HG03575 (cell line): Measurements from ENCODE around the gene CHST7.
A peak's percentile ranks its signal among the peaks of the same experiment; 100 is the strongest.
"Not testable (repeated sequence)": the region's sequence is repeated elsewhere in the genome, so short reads cannot be mapped to it uniquely, and the experiment has no call there.

Experiments used
- ATAC-seq: cut with Tn5 transposase; IDR thresholded peaks from one replicate; pipeline ENCODE4 v1.9.1; 2021; ENCODE audit not compliant: unreplicated experiment, insufficient number of reproducible peaks, low FRiP score; ENCODE audit errors: extremely low read depth

The CHST7 gene

GRCh38 chrX:46573331-46573891, at the start of gene CHST7:
Gene CHST7, plus strand, starts transcription at chrX:46573765. Its CDS starts 167 bp downstream, at chrX:46573932.
- no peak for ATAC-seq

DNA sequence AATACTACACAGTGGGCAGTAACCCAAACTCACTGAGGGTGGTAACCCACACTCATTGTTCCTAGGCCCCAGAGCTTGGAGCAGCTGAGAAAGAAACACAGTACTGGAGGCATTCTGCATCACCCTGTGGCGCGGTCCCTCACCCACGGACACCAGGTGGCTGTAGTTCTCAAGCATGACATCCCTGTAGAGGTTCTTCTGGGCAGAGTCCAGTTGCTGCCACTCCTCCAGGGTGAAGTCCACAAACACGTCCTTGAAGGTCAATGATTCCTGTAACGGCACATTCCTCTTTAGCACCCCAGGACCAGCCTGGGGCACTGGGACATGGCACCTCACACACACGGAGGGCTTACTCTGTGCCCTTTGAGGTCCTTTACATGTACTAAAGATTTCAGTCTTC, 44.9 kb upstream of the CHST7 start:
- not testable (repeated sequence) for ATAC-seq

- not testable (repeated sequence) for ATAC-seq
Observed at GRCh38 chrX:46529740-46530403, 43.7 kb upstream of the CHST7 start.

DNA sequence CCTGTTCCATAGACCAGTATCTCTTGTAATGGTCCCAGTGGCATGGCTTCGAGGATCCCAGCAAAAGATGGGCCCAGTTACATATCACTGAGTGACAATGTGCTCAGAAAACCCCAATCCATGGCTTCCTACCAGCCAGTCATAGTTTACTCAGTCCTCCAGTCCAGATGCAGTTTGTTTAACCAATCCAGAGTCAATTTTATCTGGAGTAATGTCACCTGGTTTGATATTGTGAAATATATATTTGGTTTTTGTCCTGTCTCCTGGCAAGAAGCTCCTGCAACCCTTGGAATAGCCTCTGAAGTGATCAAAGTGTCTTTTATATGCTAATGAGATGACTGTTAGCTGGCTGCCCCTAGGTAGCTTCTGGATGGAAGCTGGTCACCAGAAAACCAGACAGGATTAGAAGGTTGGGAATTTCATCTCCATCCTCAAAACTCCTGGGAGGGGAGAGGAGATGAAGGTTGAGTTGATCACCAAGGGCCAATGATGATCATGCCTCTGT, 43.1 kb upstream of the CHST7 start:
- not testable (repeated sequence) for ATAC-seq

DNA sequence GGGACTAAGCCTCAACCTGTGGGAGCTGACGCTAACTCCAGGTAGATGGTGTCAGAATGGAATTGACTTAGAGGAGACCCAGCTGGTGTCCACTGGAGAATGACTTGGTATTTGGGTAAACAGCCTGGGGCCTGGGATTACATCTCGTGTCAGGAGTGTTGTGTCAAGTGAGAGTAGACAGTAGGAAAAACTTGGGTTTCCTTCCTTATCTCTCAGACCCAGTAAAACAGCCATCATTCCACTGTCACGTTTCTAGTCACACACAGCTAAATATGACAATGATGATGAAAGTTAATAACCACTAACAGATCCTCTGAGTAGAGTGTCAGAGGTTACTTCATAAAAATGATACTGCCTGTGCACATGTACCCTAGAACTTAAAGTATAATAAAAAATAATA, 42.1 kb upstream of the CHST7 start:
- no peak for ATAC-seq

DNA sequence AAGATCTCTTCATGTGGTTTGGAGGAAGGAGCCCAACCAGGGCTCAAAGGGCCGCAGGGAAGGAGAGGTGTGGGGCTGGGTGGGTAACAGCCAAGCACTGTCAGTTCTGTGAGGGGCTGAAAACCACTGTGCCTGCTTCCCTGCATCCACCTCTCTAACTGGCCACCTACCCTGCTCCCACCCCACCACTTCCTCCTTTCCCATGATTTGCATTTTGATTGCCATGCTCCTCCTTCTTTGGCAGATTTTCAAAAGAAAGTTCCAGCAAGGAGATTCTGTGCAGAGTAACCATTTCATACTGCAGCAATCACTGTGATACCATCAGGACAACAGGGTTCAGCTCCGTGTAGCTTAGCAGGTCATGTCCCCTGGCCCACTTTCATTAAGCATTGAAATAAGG, 30.1 kb upstream of the CHST7 start:
- ATAC-seq: no peak

DNA sequence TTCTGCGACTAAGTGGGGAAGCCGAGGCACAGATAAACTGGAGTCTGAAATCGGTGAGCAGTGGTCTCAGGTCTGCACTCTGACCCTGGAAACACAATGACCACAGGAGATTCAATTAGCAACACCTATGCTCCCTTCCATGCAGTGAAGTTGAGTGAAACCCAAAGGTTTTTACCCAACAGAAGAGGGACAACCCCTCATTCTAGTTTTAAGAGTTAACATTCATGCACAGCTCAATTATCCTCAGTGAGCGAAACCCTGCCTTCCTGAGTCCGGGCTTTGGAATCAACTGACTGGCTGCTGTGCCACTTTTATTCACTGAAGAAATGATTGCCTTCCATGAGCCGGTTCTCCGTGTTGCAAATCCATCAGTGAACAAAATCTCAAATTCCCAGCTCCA, 29.0 kb upstream of the CHST7 start:
- not testable (repeated sequence) for ATAC-seq

DNA sequence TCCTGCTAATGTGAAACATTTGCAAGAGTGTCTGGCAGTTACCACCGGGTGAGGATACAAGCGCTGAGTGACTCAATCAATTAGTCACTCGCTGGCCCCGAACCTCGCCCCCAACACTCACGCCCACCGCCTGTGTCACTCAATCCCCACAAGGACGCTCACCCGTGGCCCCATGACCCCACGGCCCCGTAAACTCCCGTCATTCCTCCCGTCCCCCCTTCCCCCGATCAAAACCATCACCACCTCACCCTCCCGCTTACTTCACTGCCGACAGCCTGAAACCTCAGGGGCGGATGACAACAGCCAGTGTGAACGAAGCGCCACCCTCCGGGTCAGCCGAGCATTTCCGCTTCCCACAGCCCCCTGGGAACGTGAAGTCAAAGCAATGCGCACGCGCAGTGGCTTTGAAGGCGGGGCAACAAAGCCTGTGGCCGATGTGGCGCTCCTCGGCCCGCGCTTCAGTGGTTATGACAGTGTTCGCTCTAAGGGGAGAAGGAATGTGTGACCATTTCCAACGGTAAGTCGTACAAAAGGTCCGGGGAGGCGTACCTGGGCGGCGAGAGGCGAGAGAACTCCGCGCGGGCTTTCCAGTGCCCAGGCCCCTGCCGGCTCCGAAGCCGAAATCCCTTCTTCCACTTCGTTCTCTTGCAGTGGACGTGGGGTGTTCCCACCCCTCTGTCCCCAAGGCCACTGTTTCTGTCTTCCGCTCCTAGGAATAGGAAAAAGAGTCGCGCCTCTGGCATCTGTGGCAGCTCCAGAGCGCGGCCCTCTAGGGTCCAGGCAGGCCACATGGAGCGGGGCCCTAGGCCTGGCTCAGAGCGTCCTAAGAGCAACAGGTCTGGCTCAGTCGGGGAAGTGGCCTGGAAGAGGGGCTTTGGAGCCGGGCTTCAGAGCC, 28.2 kb upstream of the CHST7 start, which contains the start of gene ZNF674:
TSS of gene ZNF674 (minus strand) at position 311 of the 895 bp plus-strand sequence. CDS start 3,334 bp downstream, outside the sequence.
- ATAC-seq: peak; percentile 55

DNA sequence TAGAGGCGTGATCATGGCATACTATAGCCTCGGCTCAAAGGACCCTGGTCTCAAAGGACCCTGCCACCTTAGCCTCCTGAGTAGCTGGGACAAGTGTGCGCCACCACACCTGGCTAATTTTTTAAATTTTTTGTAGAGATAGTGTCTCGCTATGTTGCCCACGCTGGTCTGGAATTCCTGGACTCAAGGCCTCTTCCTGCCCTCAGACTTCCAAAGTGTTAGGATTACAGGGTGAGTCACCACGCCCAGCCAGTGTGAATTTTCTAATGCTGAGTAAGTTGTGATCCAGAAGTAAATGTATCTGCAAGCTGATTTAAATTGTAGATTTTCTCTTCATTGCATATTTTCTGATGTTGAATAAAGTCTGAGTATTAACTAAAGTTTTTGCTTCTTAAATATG, 25.7 kb upstream of the CHST7 start:
- no peak for ATAC-seq

DNA sequence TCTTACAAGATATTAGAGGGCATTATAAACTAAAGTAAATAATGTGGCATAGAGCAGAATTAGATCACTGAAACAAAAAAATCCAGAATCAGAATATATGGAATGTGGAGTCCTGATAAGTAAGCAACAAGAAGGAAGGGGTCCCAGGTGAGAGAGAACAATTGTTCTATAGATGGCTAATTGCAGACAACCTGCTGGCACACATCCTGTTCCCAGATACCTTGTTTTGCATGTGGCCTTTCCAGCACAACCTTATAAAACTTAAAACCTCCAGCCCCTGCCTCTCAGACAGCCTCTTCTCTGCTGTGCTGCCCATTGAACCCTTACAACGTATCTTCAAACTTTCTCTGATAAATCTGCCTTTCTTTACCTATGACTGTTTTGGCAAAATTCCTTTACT, 23.7 kb upstream of the CHST7 start:
- no peak for ATAC-seq

- ATAC-seq: no peak
Observed at GRCh38 chrX:46551494-46552128, 22.0 kb upstream of the CHST7 start.

DNA sequence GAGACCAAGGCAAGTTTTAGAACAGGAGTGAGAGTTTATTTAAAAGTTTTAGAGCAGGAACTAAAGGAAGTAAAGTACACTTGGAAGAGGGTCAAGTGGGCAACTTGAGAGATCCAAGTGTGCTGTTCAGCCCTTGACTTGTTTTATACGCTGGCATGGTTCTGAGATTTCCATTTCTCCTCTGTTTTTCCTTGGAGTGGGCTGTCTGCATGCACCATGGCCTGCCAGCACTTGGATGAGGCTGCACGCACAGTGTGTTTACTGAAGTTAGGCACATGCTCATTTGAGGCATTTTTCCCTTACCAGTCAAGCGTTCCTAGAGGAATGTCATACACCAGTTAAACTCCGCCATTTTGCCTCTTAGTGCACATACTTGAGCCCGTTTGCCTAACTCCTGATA, 19.6 kb upstream of the CHST7 start:
- no peak for ATAC-seq

DNA sequence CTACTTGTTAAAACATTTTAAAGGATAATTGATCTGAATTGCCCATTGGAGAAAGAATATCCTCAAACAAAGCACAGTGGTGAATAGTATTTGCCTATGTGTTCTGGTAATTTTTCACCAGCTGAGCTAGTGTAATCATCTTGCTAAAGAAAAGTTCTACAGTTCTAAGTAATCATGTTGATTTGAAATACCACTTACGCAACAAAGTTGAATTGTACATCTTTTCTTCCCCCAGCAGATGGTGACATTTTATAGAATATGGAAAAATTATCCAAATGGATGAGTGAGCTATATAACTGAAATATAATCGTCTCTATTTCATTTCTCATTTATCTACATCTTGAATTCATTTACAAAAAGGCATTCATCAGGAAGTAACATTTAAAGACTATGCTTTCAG, 18.6 kb upstream of the CHST7 start:
- no peak for ATAC-seq

DNA sequence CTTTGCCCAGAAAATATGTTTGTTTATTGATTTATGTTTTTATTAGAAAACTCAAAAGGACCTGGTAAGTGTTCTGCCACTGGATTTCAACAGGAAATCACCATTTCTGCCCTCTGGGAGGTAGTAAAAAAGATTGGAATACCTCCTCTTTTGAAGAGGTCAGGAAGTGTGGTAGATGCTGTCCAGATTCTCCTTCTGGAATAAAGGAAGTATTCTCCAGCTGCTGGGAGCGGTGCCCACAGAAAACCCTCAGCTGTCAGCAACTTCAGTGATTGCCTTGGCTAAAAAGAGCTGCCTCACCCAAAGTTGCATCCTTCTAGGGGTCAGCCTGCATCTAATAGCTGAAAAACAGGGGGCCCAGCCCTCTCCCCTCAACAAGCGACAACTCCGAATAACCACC, 14.5 kb upstream of the CHST7 start:
- no peak for ATAC-seq

DNA sequence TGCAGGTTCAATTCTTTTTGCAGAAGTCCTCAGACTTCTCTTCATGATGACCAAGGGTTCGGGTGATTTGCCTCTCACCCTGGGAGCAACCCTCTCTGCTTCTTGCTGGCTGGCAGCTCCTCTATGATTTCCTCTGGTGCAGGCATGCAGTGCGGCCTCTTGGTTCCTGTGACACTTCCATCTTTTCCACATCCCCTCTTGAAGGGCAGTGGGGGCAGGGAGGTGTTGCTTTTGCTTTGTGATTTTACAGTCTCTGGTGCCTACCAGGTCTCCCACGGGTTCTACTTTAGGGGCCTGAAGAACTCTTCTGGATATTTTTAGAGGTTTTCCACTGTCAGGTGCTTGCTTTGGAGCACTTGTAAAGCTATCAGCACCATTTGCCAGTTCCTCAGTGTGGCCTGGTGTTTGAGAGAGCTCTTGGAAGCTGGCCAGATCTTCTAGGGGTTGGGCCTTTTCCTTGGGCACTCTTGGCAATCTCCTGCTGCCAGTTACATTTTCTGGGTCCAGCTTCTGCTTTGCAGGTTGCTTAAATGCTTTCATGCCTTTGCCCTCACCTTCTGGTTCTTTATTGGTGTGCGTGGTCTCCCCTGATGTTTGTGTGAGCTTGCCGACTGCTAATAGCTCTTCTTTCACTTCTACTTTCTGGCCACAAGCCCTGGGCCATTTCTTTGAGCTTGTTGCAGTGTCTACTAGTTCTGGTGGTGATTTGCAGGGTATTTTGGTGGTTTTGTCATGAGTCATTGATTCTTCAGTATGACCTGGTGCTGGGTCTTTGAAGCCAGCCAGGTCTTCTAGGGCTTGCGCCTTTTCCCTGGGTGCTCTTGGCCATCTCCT, 11.5 kb upstream of the CHST7 start:
- peak; percentile 97 for ATAC-seq

DNA sequence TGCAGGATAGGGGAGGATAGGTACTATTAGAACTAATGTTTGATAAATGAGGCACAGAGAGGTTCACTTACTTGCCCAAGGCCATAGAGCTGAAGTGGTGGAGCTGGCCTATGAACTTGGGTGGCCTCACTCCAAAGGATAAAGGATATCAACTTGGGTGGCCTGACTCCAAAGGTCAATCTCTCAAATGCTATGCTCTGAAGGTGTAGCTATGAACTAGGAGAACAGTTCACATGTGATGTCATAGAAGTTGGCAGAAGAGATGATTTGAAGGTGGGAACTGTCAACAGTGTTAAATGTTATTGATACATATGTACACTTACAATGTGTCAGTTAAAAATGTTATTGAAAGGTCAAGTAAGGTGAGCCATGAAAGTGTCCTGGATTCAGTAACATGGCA, 6.2 kb upstream of the CHST7 start:
- no peak for ATAC-seq

DNA sequence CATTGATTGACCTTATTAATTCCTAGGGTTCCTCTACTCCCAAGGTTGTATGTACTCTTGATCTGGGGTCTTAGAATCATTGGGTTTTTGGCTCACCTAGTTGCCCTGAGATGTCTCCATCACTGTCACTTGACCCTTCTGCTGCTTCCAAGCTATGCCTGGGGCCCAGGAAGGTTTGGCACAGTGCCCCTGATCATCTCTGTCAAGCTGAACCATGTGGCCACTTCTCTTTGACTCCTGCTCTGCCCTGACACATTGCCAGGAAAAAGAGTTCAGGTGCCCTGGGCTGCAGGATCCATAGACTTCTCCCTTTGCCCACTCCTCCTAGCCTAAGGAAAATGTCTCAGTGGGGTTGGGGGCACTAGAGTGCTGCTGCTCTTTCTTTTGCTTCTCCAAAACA, 3.9 kb upstream of the CHST7 start:
- ATAC-seq: no peak
